Stimulated activated CD8-positive, alpha-beta memory T cell treated with anti-CD3 and anti-CD28 coated beads, Interleukin-4, amount 100 ng/mL, for 24 hours (primary cell): ENCODE data around the gene STIM1.
A peak's percentile ranks its signal among the peaks of the same experiment; 100 is the strongest.

Experiments used
- DNase-seq: peaks from one replicate; pipeline ENCODE4 v3.0.0-alpha.2; 2020; ENCODE audit warnings: low read depth

The STIM1 gene

DNA sequence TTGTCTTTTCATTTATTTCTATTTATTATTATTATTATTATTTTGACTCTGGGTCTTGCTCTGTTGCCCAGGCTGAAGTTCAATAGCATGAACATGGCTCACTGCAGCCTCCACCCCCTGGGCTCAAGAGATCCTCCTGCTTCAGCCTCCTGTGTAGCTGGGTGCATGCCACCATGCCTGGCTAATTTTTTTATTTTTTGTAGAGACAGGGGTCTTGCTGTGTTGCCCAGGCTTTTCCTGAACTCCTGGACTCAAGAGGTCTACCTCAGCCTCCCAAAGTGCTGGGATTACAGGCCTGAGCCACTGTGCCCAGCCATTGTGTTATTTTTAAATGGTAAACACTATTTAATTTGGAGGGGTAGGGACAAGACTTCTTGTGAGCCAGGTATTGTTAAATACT lies 215.9 kb downstream of the STIM1 start:
- DNase-seq = no peak

DNA sequence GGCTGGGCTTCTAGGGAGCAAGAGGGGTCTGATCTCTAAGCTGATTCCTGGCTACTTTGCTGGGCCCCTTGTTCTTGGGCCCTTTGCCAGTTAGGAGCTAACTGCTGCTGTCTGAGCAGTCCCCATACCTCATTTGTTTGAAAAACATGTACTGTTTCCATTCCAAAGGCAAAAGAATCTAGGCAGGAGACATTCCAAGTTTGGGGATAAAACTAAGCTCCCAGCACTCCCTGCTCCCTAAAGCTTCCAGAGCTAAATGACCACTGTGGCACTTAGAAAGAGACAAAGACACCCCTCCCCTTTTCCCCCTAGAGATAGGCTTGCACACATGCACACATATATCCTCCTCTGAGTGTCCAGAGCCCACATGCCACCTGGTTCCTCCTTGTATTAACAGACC lies 216.4 kb downstream of the STIM1 start:
- DNase-seq = no peak

DNA sequence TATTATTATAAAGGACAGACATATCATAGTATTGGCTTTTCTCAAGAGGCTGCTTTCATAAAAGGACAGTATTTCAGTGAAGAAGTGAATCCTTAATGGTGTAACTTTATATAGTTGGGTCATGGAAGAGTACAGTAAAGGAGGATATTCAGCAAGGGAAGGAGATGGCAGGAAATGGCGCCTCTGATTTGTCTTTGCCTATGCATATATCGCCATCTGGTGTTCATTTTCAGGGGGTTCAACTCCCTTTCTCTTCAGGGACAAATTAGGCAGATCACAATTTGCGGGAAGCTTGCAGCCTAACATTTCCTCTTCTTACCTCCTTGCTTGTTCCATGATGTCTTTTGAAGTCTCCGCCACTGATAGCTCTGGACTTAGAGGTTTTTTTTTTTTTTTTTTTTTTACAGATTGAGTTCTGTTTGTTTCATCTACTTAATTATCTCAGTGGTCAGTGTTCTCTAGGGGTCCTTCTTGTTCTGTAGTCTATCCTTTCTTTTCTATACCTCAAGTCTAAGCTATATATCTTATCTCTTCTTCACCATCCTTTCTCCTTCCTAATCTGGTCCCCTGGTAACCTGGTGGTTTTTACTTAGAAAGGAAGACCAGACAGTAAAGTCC lies 217.3 kb downstream of the STIM1 start:
- no peak for DNase-seq

DNA sequence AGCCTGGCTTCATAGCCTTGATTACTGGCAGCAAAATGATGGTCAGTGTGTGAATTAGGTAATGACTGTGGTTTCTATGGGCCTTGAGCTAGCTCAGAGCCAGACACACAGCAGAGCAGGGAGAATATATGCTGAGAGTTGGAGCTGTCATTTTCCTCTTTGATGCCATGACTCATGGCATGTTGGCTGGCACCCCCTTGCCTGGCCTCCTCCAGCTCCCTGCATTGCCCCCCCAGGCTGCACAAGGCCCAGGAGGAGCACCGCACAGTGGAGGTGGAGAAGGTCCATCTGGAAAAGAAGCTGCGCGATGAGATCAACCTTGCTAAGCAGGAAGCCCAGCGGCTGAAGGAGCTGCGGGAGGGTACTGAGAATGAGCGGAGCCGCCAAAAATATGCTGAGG lies 218.8 kb downstream of the STIM1 start:
- no peak for DNase-seq

DNA sequence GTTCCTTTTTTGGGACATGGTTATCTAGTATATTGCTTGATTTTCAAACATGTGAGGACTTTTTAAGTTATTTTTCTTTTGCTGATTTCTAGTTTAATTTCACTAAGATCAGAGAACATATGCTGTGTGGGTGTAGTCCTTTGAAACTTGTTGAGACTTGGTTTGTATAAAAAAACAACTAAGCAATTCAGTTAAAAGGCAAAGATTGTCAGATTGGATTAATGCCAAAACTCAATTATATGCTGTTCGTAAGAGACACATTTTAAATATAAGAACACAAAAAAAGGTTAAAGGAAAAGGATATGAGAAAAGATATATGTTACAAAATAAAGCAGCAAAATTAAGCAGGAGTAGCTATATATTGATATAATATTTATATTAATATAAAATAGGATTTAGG lies 221.3 kb downstream of the STIM1 start:
- no peak for DNase-seq

DNA sequence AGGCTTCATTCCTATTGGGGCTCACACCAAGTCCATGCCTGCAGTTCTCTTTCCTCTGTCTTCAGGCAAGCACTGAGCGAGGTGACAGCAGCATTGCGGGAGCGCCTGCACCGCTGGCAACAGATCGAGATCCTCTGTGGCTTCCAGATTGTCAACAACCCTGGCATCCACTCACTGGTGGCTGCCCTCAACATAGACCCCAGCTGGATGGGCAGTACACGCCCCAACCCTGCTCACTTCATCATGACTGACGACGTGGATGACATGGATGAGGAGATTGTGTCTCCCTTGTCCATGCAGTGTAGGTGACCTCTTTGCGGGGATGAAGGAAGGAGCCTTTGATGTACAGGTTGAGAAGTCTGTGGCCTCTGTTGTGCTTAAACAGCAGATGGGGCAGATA lies 227.7 kb downstream of the STIM1 start:
- DNase-seq = no peak

DNA sequence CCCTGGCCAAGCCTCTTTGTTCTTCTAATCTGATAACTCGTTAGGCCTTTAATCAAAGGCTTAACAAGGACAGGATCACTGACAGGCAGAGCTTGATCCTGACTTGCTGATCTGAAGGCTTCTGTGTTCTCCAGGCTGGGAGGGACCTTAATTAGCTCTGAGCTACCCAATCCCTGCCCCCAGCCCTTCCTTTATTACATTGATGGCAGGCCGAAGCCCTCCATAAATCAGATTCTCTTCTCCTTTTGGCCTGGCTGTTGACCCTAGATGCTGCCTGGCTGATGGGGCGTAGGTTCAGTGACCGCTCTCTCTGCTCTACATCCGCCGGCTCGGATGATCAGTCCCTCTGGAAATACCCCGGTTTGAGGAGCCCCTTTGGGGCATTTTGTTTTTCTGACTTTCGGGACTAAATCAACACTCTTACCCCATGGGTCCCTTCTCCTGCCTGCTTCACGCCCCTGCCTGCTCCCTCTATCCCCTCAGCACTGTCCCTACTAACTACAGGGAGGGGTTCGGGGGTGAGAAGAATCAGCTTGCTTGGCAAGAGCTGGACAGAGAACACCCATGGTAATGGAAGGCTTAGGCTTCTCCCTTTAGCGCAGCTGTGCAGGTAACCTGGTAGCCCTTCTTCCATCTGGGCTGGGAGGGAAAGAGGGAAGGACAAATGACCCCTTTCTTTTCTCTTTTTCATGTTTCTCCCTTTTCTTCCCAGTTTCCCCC lies 229.1 kb downstream of the STIM1 start:
- DNase-seq = no peak

DNA sequence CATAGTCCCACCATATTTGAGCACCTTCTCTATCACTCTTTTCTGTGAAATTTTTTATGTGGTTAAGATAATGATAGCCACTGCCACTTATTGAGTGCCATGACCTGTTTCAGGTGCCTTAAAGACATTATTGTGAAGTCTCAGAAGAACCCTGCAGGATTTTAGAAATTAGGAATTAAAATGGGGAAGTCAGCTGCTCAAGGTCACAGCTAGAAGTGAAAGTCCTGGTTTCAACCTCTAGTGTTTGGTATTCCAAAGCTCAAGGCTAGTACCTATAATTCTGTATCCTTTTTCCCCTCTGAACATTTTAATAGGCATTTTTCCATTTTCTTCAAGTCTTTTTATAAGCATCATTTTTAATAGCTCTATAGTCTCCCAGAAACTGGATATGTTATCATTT lies 230.1 kb downstream of the STIM1 start:
- DNase-seq = no peak

DNA sequence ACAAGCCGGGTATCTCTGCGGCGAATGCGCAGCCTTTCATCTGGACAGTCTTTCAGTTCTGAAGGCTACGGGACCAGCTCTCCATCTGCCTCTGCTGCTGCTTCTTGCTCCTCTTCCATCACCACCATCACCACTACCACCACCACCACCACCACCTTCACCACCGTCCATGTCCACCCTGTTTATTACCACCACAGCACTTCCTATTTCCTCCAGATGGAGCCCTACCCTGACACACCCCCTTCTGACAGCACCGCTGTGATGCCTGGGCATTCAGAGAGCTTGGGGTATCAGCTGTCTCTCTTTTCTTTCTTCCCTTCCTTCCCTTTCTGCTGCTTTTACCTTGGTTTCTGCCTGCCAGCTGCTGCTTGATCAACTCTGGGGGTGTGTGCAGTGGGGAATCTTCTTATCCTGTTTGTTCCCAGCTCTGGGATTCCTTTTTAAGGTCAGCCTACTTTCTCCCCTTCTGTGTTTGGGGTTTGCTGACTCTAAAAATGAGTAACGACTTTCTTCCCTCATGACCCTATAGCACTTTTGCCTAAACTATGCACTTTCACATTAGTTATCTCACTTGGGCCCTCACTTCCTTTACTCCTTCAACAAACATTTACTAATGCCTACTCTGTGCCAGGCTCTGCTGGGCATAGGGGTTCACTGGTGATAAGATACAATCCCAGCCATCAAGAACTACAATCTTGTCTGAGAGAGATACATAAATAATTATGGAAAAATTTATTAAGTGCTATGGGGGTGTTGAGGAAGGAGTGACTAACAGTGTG lies 231.3 kb downstream of the STIM1 start:
- no peak for DNase-seq

DNA sequence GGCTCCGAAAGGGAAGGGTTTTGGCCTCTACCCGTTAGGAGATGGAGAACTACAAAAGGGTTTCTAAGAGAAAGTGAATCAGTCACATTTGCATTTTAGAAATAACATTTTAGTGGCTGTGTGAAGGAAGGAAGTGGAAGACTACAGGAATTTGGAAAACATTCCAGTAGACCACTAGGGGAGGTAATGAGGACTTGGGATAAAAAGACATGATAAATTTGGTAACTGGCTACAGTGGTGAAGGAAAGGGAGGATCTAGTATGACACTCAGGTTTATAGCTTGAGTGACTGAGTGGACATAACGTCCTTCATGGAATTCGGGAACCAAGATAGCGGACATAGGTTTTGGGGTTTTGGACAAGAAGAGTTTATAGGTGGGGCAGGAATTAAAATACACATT lies 232.1 kb downstream of the STIM1 start:
- no peak for DNase-seq

DNA sequence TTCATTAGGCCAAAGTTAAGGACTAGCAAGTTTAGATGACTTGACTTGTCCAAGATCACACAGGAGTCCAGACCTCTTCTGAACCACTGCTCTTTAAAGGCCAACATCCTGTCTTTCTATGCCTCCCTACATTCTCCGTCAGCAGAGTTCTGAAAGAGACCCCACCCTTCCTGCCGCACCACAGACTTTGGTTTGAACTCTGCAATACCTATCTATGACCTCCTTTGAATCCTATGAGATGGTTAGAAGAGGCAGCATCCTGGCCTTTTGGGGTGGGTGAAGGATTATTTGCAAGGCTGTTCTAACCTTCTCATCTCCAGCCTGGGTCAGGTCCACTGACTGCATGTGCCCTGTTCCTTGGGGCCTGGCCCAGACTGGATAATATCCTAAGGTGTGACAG lies 234.8 kb downstream of the STIM1 start:
- DNase-seq = no peak

DNA sequence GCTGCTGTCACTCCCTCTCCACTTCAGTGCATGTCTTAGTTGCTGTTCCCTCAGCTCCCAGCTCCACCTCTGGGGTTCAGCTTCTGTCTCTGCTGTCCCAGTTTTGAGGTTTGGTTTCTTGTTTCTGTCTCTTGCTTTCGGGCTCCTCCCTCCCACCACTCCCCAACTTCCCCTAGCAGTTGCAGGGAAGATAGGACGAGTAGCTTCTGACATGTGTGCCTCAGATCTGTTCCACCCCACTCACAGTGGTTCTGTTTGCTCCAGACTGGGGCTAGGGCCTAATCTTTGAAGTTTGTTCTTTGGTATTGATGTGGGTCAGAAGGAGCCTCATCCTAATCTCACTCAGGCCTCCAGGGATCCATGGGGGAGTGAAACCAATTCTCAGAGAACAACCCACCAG lies 236.6 kb downstream of the STIM1 start:
- DNase-seq = no peak

DNA sequence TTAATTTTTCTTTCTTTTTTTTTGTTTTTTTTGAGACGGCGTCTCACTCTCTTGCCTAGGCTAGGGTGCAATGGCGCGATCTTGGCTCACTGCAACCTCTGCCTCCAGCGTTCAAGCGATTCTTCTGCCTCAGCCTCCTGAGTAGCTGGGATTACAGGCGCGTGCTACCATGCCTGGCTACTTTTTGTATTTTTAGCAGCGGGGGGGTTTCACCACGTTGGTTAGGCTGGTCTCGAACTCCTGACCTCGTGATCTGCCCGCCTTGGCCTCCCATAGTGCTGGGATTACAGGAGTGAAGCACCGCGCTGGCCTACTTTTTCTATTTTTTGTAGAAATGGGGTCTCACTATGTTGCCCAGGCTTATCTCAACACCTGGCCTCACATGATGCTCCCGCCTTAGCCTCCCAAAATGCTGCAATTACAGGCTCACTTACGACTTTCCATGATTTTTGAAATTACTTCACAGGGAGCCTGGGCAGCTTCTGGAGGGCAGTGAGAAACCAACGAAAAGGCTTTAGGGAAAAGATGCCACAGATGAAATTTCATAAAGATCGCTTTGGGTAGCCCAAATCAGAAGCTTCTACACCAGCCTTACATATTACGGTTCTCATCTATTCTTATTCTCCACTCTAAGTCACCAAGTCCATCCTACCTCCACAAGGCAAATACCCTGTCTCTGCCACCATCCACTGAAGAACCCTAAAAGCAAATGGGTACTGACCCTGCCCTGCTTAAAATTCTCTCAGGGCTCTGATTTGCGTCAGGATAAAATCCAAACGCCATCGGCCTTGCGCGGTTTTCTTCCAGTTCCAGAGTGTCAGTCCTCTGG lies 238.3 kb downstream of the STIM1 start:
- DNase-seq = no peak

DNA sequence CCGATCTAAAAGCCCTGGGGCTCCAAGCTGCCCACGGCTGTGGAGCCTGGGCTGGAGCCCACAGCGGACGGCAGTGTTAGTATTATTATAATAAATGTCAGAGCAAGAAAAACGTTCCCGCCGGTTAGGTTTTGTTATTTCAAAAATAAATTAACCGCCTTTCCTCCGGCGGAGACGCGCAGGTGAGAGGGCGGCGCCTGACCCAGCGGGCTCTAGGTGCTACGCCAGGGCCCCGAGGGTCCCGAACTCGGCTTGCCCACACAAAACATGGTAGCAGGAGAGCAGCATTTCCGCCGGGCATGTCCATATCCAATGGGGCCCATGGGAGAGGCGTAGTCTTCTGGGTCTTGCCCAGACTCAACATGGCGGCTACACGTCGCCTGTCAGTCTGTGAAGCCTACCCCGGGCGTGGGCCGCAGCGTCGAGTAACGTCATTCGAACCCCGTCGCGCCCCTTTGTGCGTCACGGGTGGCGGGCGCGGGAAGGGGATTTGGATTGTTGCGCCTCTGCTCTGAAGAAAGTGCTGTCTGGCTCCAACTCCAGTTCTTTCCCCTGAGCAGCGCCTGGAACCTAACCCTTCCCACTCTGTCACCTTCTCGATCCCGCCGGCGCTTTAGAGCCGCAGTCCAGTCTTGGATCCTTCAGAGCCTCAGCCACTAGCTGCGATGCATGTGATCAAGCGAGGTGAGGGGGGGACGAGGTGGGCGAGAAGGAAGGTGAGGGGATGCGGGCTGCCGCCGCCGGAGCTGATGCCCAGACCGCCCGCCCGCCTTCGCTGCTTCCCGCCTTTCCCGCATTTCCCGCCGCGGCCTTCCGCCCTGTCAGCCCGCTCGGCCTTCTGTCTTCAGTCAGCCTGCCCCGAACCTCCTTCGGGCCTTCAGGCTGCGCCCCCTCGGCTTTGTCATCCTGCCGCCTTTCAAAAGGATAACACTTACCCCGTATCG lies 239.2 kb downstream of the STIM1 start, which contains the start of gene RRM1:
TSS of gene RRM1 (plus strand) at position 452 of the 944 bp plus-strand sequence. CDS start at position 666, 214 bp downstream.
- peak; percentile 90 for DNase-seq

DNA sequence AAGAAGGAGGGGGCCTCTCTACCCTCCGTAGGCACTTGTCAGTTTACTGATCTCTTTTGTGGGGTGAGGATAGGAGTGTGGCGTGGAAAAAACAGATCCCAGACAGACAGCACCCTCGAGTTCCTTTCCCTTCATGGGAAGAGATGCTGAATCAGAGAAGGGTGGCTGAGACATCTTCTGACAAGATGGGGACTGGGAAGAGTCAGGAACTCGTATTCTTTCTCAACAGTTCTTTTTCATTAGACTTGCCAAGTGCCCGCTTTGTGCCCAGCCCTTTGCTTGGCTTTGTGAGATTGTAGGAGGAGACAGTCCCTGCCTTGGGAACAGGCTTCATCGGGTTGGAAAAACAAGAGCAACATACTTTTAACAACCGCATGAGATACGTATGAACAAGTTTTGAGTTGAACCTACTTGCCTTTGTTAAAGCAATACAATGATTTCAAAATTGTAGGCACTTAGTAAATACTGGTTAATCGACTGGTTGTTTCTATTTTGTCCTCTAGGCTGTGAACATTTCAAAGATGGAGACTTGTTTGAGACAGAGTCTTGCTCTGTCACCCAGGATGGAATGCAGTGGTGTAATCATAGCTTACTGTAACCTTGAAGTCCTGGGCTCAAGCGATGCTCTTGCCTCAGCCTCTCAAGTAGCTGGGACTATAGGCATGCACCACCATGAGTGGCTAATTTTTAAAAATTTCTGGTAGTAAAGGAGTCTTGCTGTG lies 240.2 kb downstream of the STIM1 start:
- no peak for DNase-seq

DNA sequence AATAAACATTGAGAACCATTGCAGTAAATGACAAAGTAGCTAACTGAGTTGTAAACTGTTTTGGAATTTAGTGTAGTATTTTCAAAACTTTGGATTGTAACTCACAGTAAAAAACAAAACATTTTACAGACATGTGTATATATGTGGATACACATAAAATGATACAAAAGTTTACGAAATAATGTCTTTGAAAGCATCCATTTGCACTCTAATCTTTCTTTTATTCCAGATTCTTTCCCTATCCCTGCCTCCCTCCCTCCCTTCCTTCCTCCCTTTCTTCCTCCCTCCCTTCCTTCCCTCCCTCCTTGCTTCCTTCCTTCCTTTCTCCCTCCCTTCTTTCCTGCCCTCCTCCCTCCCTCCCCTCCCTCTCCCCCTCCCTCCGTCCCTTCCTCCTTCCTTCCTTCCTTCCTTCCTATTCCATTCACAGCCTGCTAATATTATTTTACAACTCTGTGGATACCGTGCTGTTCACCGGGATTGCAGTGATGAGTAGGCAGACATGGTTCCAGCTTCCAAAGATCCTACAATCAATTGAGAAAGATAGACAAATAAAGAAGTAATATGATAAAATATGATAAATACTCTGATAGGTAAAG lies 242.7 kb downstream of the STIM1 start:
- DNase-seq = no peak

DNA sequence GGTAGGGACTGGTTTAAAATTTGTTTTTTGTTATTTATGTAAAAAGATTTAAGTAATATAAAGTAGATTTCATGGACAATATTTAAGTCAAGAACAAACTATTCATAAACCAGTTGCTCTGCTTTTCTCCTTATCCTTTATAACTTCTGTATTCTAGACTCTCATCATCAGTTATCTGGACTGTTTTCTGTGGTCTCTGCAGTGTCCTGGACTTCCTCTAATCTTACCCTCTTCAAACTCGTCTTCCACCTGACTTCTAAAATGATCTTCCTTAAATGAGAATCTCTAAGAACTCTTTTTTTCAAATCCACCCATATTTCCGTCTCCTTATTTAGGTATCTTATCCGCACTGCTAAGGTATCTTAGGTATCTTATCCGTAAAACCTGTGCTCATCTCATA lies 247.2 kb downstream of the STIM1 start:
- DNase-seq = no peak

DNA sequence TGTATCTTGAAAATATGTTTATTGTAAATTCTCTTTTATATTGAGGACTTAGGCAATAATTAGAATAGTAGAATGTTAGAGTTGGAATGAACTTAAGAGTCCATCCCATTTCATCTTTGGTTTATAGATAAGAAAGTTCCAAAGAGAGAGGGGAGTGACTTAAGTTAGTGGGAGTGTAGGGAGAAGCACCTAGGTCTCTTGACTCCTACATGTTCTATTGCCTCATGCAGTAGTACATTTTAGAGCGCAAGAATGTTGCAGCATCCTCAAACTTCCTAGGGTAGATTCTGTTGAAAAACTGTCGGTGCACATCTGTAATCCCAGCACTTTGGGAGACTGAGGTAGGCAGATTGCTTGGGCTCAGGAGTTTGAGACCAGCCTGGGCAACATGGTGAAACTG lies 247.8 kb downstream of the STIM1 start:
- DNase-seq = no peak

DNA sequence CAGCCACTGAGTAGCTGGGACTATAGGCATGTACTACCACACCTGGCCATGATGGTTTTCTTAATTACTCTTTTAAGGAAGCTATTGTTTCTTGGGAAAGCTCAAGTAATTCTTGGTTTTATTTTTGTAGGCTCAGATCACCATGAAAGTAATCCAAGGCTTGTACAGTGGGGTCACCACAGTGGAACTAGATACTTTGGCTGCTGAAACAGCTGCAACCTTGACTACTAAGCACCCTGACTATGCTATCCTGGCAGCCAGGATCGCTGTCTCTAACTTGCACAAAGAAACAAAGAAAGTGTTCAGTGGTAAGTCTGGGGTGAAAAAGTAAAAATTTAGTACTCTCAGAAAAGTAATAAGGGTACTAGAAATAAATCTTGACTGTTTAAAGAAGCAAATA lies 250.5 kb downstream of the STIM1 start:
- no peak for DNase-seq

DNA sequence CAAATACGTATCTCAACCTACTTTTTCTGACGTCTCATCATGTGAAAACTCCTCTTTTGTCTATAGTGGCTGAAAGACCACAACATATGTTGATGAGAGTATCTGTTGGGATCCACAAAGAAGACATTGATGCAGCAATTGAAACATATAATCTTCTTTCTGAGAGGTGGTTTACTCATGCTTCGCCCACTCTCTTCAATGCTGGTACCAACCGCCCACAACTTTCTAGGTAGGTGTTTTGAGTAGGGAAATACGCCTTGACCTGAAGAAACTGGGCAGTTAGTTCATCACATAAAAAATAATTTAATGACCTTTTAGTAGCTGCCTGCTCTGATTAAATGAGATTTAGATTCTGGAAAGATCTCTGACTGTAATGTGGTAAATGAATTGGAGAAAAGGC lies 256.4 kb downstream of the STIM1 start:
- DNase-seq = no peak
